ENCODE data around the gene SNAP25.

SNAP25 gene

DNA sequence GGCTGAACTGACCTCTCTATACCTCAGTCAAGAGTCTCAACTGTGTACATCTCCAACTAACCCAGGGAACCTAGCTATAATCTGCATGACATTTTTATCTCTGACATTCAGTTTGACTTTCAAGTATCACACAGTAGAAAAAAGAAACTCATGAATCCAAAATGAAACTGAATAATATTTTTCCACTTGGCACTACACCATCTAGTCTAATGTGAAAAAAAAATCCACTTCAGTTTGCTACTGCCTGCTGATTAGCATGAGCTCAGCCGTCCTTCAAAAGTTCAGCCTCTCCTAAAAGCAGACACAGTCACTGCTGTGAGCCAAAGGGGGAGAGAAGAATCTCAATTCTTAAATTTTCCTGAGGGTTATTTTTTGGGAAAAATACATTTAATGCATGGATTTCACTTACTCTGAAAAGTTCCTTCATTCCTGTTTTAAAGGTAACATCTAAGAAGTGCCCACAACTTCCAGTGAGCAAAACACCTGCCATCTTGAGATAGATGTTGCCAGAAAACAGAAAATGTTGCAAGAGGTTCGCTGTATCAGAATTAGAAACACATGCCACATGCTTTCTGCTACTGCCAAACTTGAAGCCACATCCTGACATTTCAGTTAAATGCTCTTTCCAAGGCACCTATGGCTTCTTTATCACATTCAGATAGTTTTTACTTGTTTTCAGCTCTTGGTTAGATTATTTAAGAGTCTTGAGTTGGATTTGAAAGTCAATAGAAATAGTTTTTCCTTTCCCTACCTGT, 120.0 kb downstream of the SNAP25 start:
- DNase-seq: no peak

DNA sequence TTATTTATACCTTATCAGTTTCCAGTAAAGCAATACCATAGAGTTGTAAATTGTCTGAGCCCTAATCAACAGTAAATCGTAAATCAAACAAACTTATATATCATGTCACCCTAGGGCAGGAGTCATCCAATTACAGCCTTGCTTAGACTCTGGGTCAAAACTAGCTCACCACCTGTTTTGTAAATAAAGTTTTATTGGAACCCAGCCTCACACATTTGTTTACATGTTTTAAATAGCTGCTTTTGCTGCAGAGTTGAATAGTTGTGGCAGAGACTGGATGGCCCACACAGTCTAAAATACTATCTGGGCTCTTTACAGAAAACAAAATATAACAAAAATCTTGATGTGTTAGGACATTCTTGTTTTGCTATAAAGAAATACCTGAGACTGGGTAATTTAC, 121.0 kb downstream of the SNAP25 start:
- DNase-seq: no peak

GRCh38 chr20:10342152-10342551, 123.5 kb downstream of the SNAP25 start:
- no peak for DNase-seq

- DNase-seq: no peak
Measured at GRCh38 chr20:10344953-10345352, 126.3 kb downstream of the SNAP25 start.

- DNase-seq: no peak
Measured at GRCh38 chr20:10347086-10347880, 128.7 kb downstream of the SNAP25 start.

GRCh38 chr20:10349118-10349517, 130.5 kb downstream of the SNAP25 start:
- DNase-seq: no peak

GRCh38 chr20:10350188-10350842, 131.7 kb downstream of the SNAP25 start:
- DNase-seq: no peak

DNA sequence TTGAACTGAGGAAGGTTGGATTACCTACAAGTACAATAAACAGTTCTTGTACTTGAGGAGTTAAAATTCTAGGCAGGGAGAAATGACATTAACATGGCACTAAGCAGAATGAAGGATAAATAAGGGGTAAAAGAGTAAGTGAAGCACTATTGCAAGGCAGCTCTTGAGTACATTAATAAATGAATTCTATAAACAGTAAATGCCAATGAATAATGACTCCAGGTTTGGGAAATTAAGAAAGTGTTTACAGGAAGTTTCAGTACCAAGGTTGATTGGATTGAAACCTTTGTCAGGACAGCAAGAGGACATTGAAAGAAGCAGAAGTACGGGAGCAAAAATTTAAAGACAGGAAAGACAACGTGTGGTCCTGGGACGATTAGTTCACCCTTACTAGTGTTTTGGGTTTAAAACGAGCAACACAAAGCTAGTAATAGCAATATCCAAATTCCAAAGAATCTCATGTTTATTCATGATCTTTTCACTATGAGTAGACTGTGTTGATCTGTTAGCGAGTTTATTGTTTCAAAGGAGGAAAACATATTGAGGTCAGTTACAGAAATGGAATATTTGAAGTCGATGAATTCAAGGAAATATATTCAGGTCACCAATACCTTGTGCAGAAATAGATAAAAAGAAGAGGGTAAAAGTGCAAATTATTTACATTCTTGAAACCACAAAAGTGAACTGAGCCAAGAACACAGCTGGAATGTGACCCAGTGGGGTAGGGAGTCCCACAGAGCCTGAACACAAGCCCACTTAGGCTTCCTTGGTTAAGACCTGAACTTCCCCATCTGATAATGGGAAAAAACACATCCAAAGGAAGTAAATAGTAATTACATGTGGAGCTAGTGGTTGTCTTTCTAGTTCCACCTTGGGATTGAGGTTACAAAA, 134.5 kb downstream of the SNAP25 start:
- no peak for DNase-seq

DNA sequence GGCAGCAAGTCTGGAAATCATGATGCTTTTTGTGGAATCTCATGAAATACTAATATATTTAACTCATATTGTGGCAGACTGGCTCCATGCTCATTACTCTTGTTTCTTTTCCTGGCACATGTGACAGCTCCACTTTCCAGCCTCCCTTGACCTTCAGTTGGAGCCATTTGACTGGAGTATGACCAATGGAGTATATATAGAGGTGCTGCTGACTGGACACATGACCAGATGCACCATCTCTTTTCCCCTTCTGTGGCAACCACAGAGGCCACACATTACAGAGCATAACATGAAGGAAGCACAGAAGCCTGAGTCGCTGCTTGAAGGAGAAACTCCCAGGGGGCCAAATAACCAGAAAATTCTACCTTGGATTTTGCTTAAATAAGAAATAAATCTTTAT, 138.0 kb downstream of the SNAP25 start:
- no peak for DNase-seq

Data from DMS79 treated with DMSO at 0.1 percent for 48 hours (cell line).